ENCODE data around the gene GRHL3. TPM values are rescaled to one million over a fixed set of nuclear protein-coding genes. Genes with fewer than 3 reads are reported as not detected.

The GRHL3 gene
- total and polyA plus RNA-seq, 2 donors (not counting 3 experiments of a cell fraction or from before 2014, with no cell fraction given) = not detected

DNA sequence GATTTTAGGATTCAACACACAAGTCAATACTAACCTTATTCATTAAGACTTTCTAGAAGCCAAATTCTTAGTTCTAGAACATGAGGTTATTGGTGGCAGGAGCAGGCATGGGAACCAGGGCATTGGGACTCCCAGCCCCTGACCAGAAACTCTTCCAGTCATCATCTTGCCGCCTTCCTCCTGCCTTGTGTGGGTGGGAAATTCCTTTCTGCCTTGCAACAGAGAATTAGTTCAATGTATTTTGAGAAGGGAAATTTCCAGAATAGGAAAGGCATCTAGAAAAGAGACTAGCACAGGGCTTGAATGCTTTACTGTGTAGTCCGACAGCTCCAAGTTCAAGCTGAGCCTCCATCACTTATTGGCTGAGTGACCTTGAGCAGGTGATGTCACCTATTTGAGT lies 8.7 kb downstream of the GRHL3 start:
- Histone ChIP-seq H4K20me1 (replicated peaks; ENCODE audit: control insufficient read depth, extremely low read depth, insufficient read depth, low read length) (no peaks in the 10 kb centered on the region), H3K27ac (ENCODE audit: insufficient read depth, low read depth, low read length) (no peak overlapping the region), H3K36me3 (ENCODE audit: control insufficient read depth in 2 of 2, extremely low read depth in 1 of 2, insufficient read depth in 2 of 2, low read length in 2 of 2) (no peaks in the 10 kb centered on the region), H3K4me2 (ENCODE audit: insufficient read depth, low read length) (no peak overlapping the region), H3K9me3 (replicated peaks; ENCODE audit: control insufficient read depth, insufficient read depth, low read length) (no peaks in the 10 kb centered on the region), H3K4me1 (ENCODE audit: control insufficient read depth, extremely low read depth, insufficient read depth, low read length) (no peaks in the 10 kb centered on the region), H3K9ac (replicated peaks; ENCODE audit: extremely low read depth, insufficient read depth, low read length) (no peak overlapping the region), H3K79me2 (ENCODE audit: control insufficient read depth, insufficient read depth, low read length) (no peaks in the 10 kb centered on the region), H2AFZ (ENCODE audit: low read depth, low read length) (no peak overlapping the region), H3K27me3 (ENCODE audit: control insufficient read depth in 2 of 2, insufficient read depth in 2 of 2, low read length in 2 of 2) (peaks cover 28 to 43% of the 10 kb centered on the region in 2 experiments), H3K9me1 (replicated peaks; ENCODE audit: control insufficient read depth, extremely low read depth, insufficient read depth, low read length) (no peaks in the 10 kb centered on the region), H3K4me3 (replicated peaks in 1 of 3; ENCODE audit: insufficient read depth in 1 of 3, low read depth in 1 of 3, low read length in 3 of 3) (no peak overlapping the region)
- dilution Hi-C loops (cut with MboI; ENCODE audit: extremely low pct_ligation_motif_present, low sequenced_read_pairs) = no loop called here
- no TSS peak for BruUV-seq (replicated peaks)
- ChIA-PET CTCF (no interaction called here), POLR2A (no interaction called here)
- intact Hi-C loops (cut with micrococcal nuclease) = no loop called here
- DNase-seq (ENCODE audit: low read depth, low spot score) (no peak), FAIRE-seq (no peak)
- TF ChIP-seq, protein P1, sequence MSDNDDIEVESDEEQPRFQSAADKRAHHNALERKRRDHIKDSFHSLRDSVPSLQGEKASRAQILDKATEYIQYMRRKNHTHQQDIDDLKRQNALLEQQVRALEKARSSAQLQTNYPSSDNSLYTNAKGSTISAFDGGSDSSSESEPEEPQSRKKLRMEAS (IDR thresholded peaks at IDR 0.05; ENCODE audit: insufficient read depth, insufficient read length) = no peak
- no peak for TF ChIP-seq JUN (IDR thresholded peaks at IDR 0.05; ENCODE audit: borderline replicate concordance, insufficient read depth, insufficient read length, low read depth)
- TF ChIP-seq FOS (IDR thresholded peaks at IDR 0.05; ENCODE audit: borderline replicate concordance, insufficient read depth, low read length) = no peak
- no peak for TF ChIP-seq POLR2A (IDR thresholded peaks at IDR 0.05; ENCODE audit: low read depth, low read length)
- TF ChIP-seq GATA2 (IDR thresholded peaks at IDR 0.05; ENCODE audit: insufficient read depth, insufficient read length, low read depth, low read length) = no peak
- TF ChIP-seq POLR2AphosphoS5 (IDR thresholded peaks at IDR 0.05; ENCODE audit: insufficient read depth, low read depth, low read length) = no peak
- no peak for TF ChIP-seq EZH2 (IDR thresholded peaks at IDR 0.05; ENCODE audit: borderline replicate concordance, low read depth, low read length, severe bottlenecking)
- no peak for TF ChIP-seq MYC (IDR thresholded peaks at IDR 0.05; ENCODE audit: low read depth, low read length)
- TF ChIP-seq, protein P2, sequence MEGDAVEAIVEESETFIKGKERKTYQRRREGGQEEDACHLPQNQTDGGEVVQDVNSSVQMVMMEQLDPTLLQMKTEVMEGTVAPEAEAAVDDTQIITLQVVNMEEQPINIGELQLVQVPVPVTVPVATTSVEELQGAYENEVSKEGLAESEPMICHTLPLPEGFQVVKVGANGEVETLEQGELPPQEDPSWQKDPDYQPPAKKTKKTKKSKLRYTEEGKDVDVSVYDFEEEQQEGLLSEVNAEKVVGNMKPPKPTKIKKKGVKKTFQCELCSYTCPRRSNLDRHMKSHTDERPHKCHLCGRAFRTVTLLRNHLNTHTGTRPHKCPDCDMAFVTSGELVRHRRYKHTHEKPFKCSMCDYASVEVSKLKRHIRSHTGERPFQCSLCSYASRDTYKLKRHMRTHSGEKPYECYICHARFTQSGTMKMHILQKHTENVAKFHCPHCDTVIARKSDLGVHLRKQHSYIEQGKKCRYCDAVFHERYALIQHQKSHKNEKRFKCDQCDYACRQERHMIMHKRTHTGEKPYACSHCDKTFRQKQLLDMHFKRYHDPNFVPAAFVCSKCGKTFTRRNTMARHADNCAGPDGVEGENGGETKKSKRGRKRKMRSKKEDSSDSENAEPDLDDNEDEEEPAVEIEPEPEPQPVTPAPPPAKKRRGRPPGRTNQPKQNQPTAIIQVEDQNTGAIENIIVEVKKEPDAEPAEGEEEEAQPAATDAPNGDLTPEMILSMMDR (IDR thresholded peaks at IDR 0.05; ENCODE audit: extremely low read depth in 1 of 2, insufficient read depth in 1 of 2, low read depth in 1 of 2, low read length in 2 of 2) = no peak
